Skeletal muscle tissue (tissue), 4 donors: ENCODE results near the gene SMIM3. TPM values are rescaled to one million over a fixed set of nuclear protein-coding genes. Genes with fewer than 3 reads are reported as not detected.
"Not testable (repeated sequence)": the region's sequence is repeated elsewhere in the genome, so short reads cannot be mapped to it uniquely, and the experiment has no call there.

ENCODE experiments used
- H3K27ac ChIP-seq: one replicate; pipeline ENCODE4 v1.7.0; 2013; ENCODE audit warnings: mild to moderate bottlenecking, low read depth, low read length, inconsistent platforms
- H3K27me3 ChIP-seq, 3 donors: one replicate each; pipeline ENCODE4 v1.7.0; 2013; ENCODE audit warnings: low read length in 3 of 3; ENCODE audit not compliant: control insufficient read depth in 3 of 3, insufficient read depth in 3 of 3
- H3K36me3 ChIP-seq, 3 donors: one replicate each; pipeline ENCODE4 v1.7.0; 2013; ENCODE audit warnings: low read length in 3 of 3; ENCODE audit not compliant: control insufficient read depth in 3 of 3, insufficient read depth in 3 of 3
- H3K4me1 ChIP-seq, 3 donors: one replicate each; pipeline ENCODE4 v1.7.0; 2013; ENCODE audit warnings: low read length in 3 of 3, mild to moderate bottlenecking in 3 of 3; ENCODE audit not compliant: control insufficient read depth in 3 of 3, insufficient read depth in 3 of 3
- H3K4me3 ChIP-seq, 3 donors: one replicate each; pipeline ENCODE4 v1.7.0; 2013; ENCODE audit warnings: low read length in 3 of 3
- H3K9ac ChIP-seq, 3 donors: one replicate each; pipeline ENCODE4 v1.7.0; 2013; ENCODE audit warnings: low read length in 3 of 3, mild to moderate bottlenecking in 3 of 3, moderate library complexity in 2 of 3, low read depth in 1 of 3
- H3K9me3 ChIP-seq, 3 donors: one replicate each; pipeline ENCODE4 v1.7.0; 2013; ENCODE audit warnings: low read length in 3 of 3; ENCODE audit not compliant: control insufficient read depth in 3 of 3
- total RNA-seq: library from RNA; depleted of rRNA; stranded (reverse); fragments of >200 nt; gene quantifications from one replicate; pipeline ENCODE4 v1.2.3, GENCODE V29; 2014
- donor health status: Osteomylitis.

SMIM3 gene
- total RNA-seq, 1 donor from 2014 or later: 8.4 TPM

- Histone ChIP-seq H3K9ac (peak overlapping the region in 1 of 3 donors; percentile 43), H3K27ac (peak overlapping the region; percentile 57)
Observed at GRCh38 chr5:150789450-150789849, 10.9 kb downstream of the SMIM3 start.

GRCh38 chr5:150789943-150790611 is 11.5 kb downstream of the SMIM3 start:
- Histone ChIP-seq H3K4me1 (peaks cover 10 to 15% (median 14%) of the 10 kb centered on the region in 3 donors), H3K9me3 (no peaks in the 10 kb centered on the region), H3K27ac (peak overlapping the region; percentile 57), H3K4me3 (no peak overlapping the region), H3K9ac (no peak overlapping the region), H3K36me3 (peaks cover 0 to 3% (median 0%) of the 10 kb centered on the region in 3 donors), H3K27me3 (no peaks in the 10 kb centered on the region)

More at GRCh38 chr5:150789450-150789849, 10.9 kb downstream of the SMIM3 start:
- Histone ChIP-seq H3K36me3 (peaks cover 0 to 3% (median 0%) of the 10 kb centered on the region in 3 donors), H3K27me3 (no peaks in the 10 kb centered on the region), H3K4me1 (peaks cover 10 to 15% (median 14%) of the 10 kb centered on the region in 3 donors), H3K4me3 (no peak overlapping the region), H3K9me3 (no peaks in the 10 kb centered on the region)

GRCh38 chr5:150791536-150791935 is 13.0 kb downstream of the SMIM3 start:
- Histone ChIP-seq H3K9ac (no peak overlapping the region), H3K36me3 (peaks cover 6 to 7% (median 6%) of the 10 kb centered on the region in 3 donors), H3K4me3 (no peak overlapping the region), H3K27ac (no peak overlapping the region), H3K27me3 (no peaks in the 10 kb centered on the region), H3K9me3 (no peaks in the 10 kb centered on the region), H3K4me1 (peaks cover 10 to 15% (median 14%) of the 10 kb centered on the region in 3 donors)

- H3K4me3 ChIP-seq, H3K36me3 ChIP-seq, H3K27ac ChIP-seq, H3K27me3 ChIP-seq, H3K9me3 ChIP-seq, H3K9ac ChIP-seq: not testable (repeated sequence)
- peaks cover 10 to 15% (median 14%) of the 10 kb centered on the region in 3 donors for H3K4me1 ChIP-seq
Observed at GRCh38 chr5:150793423-150793888, 14.9 kb downstream of the SMIM3 start.

- Histone ChIP-seq H3K27me3 (no peaks in the 10 kb centered on the region), H3K36me3 (peaks cover 3 to 7% (median 6%) of the 10 kb centered on the region in 3 donors), H3K4me3 (no peak overlapping the region), H3K9me3 (no peaks in the 10 kb centered on the region), H3K27ac (no peak overlapping the region), H3K9ac (no peak overlapping the region), H3K4me1 (peaks cover 2 to 7% (median 6%) of the 10 kb centered on the region in 3 donors)
Observed at GRCh38 chr5:150794927-150795326, 16.4 kb downstream of the SMIM3 start.

- Histone ChIP-seq H3K4me1 (peaks cover 0 to 10% (median 6%) of the 10 kb centered on the region in 3 donors), H3K9me3 (no peaks in the 10 kb centered on the region), H3K36me3 (peaks cover 3 to 7% (median 6%) of the 10 kb centered on the region in 3 donors), H3K9ac (no peak overlapping the region), H3K4me3 (no peak overlapping the region), H3K27me3 (no peaks in the 10 kb centered on the region), H3K27ac (no peak overlapping the region)
Observed at GRCh38 chr5:150797384-150797783, 18.8 kb downstream of the SMIM3 start.

- Histone ChIP-seq H3K36me3 (no peaks in the 10 kb centered on the region), H3K9me3 (no peaks in the 10 kb centered on the region), H3K27me3 (no peaks in the 10 kb centered on the region), H3K27ac (no peak overlapping the region), H3K4me3 (peak overlapping the region; percentile 42 to 76 (median 68)), H3K4me1 (peaks cover 0 to 10% (median 6%) of the 10 kb centered on the region in 3 donors), H3K9ac (peak overlapping the region; percentile 10 to 67 (median 62))
Observed at GRCh38 chr5:150801117-150801927, 22.8 kb downstream of the SMIM3 start.

GRCh38 chr5:150804388-150804787 is 25.8 kb downstream of the SMIM3 start:
- H3K36me3 ChIP-seq: no peaks in the 10 kb centered on the region
- H3K9me3 ChIP-seq: no peaks in the 10 kb centered on the region
- H3K27ac ChIP-seq: no peak overlapping the region
- H3K4me1 ChIP-seq: peaks cover 0 to 10% (median 6%) of the 10 kb centered on the region in 3 donors
- H3K27me3 ChIP-seq: no peaks in the 10 kb centered on the region
- no peak overlapping the region for H3K9ac ChIP-seq
- no peak overlapping the region for H3K4me3 ChIP-seq

- H3K27me3 ChIP-seq: no peaks in the 10 kb centered on the region
- no peaks in the 10 kb centered on the region for H3K9me3 ChIP-seq
- no peak overlapping the region for H3K27ac ChIP-seq
- no peaks in the 10 kb centered on the region for H3K4me1 ChIP-seq
- H3K36me3 ChIP-seq: no peaks in the 10 kb centered on the region
- no peak overlapping the region for H3K9ac ChIP-seq
- no peak overlapping the region for H3K4me3 ChIP-seq
Observed at GRCh38 chr5:150809363-150809762, 30.8 kb downstream of the SMIM3 start.

GRCh38 chr5:150815010-150815409 is 36.5 kb downstream of the SMIM3 start:
- Histone ChIP-seq H3K36me3 (no peaks in the 10 kb centered on the region), H3K27me3 (no peaks in the 10 kb centered on the region), H3K4me3 (no peak overlapping the region), H3K9ac (no peak overlapping the region), H3K27ac (no peak overlapping the region), H3K9me3 (no peaks in the 10 kb centered on the region), H3K4me1 (no peaks in the 10 kb centered on the region)
